ENCODE data around the gene HOXB5.

HOXB5 gene

GRCh38 chr17:48546924-48547807 lies 46.4 kb downstream of the HOXB5 start:
- CTCF ChIA-PET, result interaction anchor here (0.6 to 1.0 kb wide), 3 partner anchors 41 to 284 kb away, joined by 3 read pairs; no protein-coding TSS in a partner anchor
- no peak for DNase-seq (ENCODE audit: low spot score)
- POLR2A ChIA-PET (ENCODE audit: low non-redundant PET), result no interaction called here
- TF ChIP-seq CTCF (conservative IDR thresholded peaks at IDR 0.05; ENCODE audit: low read depth), result no peak
- peak overlapping the region; percentile 0; the same call in 1 of the 2 replicates for H3K27ac ChIP-seq

GRCh38 chr17:48546137-48546923 lies 47.2 kb downstream of the HOXB5 start:
- CTCF ChIA-PET, result interaction anchor here (1.0 kb wide), 1 partner anchor 197 kb away, joined by 3 read pairs; no protein-coding TSS in a partner anchor
- POLR2A ChIA-PET (ENCODE audit: low non-redundant PET), result no interaction called here
- DNase-seq (ENCODE audit: low spot score), result no peak
- H3K27ac ChIP-seq, result peak overlapping the region; percentile 0; the same call in 1 of the 2 replicates
- TF ChIP-seq CTCF (conservative IDR thresholded peaks at IDR 0.05; ENCODE audit: low read depth), result no peak

- no peak for TF ChIP-seq CTCF (conservative IDR thresholded peaks at IDR 0.05; ENCODE audit: low read depth)
- no peak overlapping the region for H3K27ac ChIP-seq
- no peak for DNase-seq (ENCODE audit: low spot score)
- CTCF ChIA-PET, result no interaction called here
- POLR2A ChIA-PET (ENCODE audit: low non-redundant PET), result no interaction called here
Observed at GRCh38 chr17:48545539-48545938, 48.0 kb downstream of the HOXB5 start.

- TF ChIP-seq CTCF (conservative IDR thresholded peaks at IDR 0.05; ENCODE audit: low read depth), result no peak
- H3K27ac ChIP-seq, result no peak within 1 kb of the TSS
- DNase-seq (ENCODE audit: low spot score), result no peak
- CTCF ChIA-PET, result no interaction called here
- POLR2A ChIA-PET (ENCODE audit: low non-redundant PET), result no interaction called here
Observed at GRCh38 chr17:48545022-48545375, 48.6 kb downstream of the HOXB5 start, which contains the start of gene HOXB2. Gene HOXB2 (minus strand): TSS chr17:48545109. CDS start chr17:48544911, 198 bp downstream.

GRCh38 chr17:48544349-48545021 lies 49.1 kb downstream of the HOXB5 start:
- POLR2A ChIA-PET (ENCODE audit: low non-redundant PET), result no interaction called here
- CTCF ChIA-PET, result no interaction called here
- no peak for TF ChIP-seq CTCF (conservative IDR thresholded peaks at IDR 0.05; ENCODE audit: low read depth)
- no peak overlapping the region for H3K27ac ChIP-seq
- no peak for DNase-seq (ENCODE audit: low spot score)

GRCh38 chr17:48543854-48544348 lies 49.7 kb downstream of the HOXB5 start:
- no peak for TF ChIP-seq CTCF (conservative IDR thresholded peaks at IDR 0.05; ENCODE audit: low read depth)
- CTCF ChIA-PET, result no interaction called here
- POLR2A ChIA-PET (ENCODE audit: low non-redundant PET), result no interaction called here
- no peak for DNase-seq (ENCODE audit: low spot score)
- no peak overlapping the region for H3K27ac ChIP-seq

Measured in RWPE1 (cell line).